GM23338 (cell line): ENCODE results near the gene VIL1. TPM values are rescaled to one million over a fixed set of nuclear protein-coding genes. Genes with fewer than 3 reads are reported as not detected.

Experiments used
- ATAC-seq: fragments of 200-7000 bp; cut with Tn5 transposase; 3 replicates; pipeline ENCODE4 v1.9.1; 2020
- DNase-seq: peaks from one replicate; pipeline ENCODE4 v3.0.0-alpha.2; 2015; ENCODE audit warnings: low spot score
- H2AFZ ChIP-seq: fragments of 200-600 bp; sonication (generic); 2 replicates; pipeline ENCODE4 v1.8.0; 2016; ENCODE audit warnings: antibody characterized with exemption, mild to moderate bottlenecking, moderate library complexity
- H3F3A ChIP-seq: fragments of 200-600 bp; sonication (generic); replicated peaks from 2 replicates; pipeline ENCODE4 v1.8.0; 2017; ENCODE audit warnings: antibody characterized with exemption, mixed run types, low read depth
- H3K27ac ChIP-seq: fragments of 200-600 bp; sonication (generic); 2 replicates; pipeline ENCODE4 v1.6.1; 2016; ENCODE audit warnings: low read depth
- H3K27me3 ChIP-seq: fragments of 200-600 bp; sonication (generic); 2 replicates; pipeline ENCODE4 v1.8.0; 2016; ENCODE audit warnings: mild to moderate bottlenecking, mixed run types, moderate library complexity; ENCODE audit not compliant: insufficient read depth
- H3K36me3 ChIP-seq: fragments of 200-600 bp; sonication (generic); 2 replicates; pipeline ENCODE4 v1.8.0; 2016; ENCODE audit warnings: mild to moderate bottlenecking; ENCODE audit not compliant: insufficient read depth
- H3K4me1 ChIP-seq: fragments of 200-600 bp; sonication (generic); 2 replicates; pipeline ENCODE4 v1.8.0; 2016; ENCODE audit warnings: mild to moderate bottlenecking, moderate library complexity; ENCODE audit not compliant: insufficient read depth
- H3K4me2 ChIP-seq: fragments of 200-600 bp; sonication (generic); 2 replicates; pipeline ENCODE4 v1.7.1; 2017; ENCODE audit warnings: mixed run types
- H3K4me3 ChIP-seq: fragments of 200-600 bp; sonication (generic); 2 replicates; pipeline ENCODE4 v1.6.1; 2016; ENCODE audit warnings: mixed run types
- H3K79me2 ChIP-seq: fragments of 200-600 bp; sonication (generic); replicated peaks from 2 replicates; pipeline ENCODE4 v1.8.0; 2017; ENCODE audit warnings: mild to moderate bottlenecking; ENCODE audit not compliant: insufficient read depth
- H3K9me2 ChIP-seq: fragments of 200-600 bp; sonication (generic); 2 replicates; pipeline ENCODE4 v1.8.0; 2017; ENCODE audit not compliant: insufficient read depth
- H4K20me1 ChIP-seq: fragments of 200-600 bp; sonication (generic); replicated peaks from 2 replicates; pipeline ENCODE4 v1.8.0; 2017; ENCODE audit warnings: mild to moderate bottlenecking; ENCODE audit not compliant: insufficient read depth
- H3K27ac Mint-ChIP-seq: 2 replicates; pipeline ENCODE4 v1.8.0; 2020; ENCODE audit warnings: inconsistent platforms, mild to moderate bottlenecking, moderate library complexity, mixed read lengths
- H3K27me3 Mint-ChIP-seq: 3 replicates; pipeline ENCODE4 v1.8.0; 2022; ENCODE audit warnings: low read depth, mild to moderate bottlenecking, moderate library complexity, mixed read lengths, inconsistent platforms; ENCODE audit not compliant: insufficient read depth, poor library complexity
- H3K36me3 Mint-ChIP-seq: 3 replicates; pipeline ENCODE4 v1.8.0; 2021; ENCODE audit warnings: low read depth, mild to moderate bottlenecking, inconsistent platforms, moderate library complexity, mixed read lengths
- H3K4me1 Mint-ChIP-seq: 3 replicates; pipeline ENCODE4 v1.8.0; 2020; ENCODE audit warnings: mild to moderate bottlenecking, inconsistent platforms, mixed read lengths
- H3K4me3 Mint-ChIP-seq: 3 replicates; pipeline ENCODE4 v1.8.0; 2021; ENCODE audit warnings: moderate library complexity, mild to moderate bottlenecking, inconsistent platforms, mixed read lengths
- H3K9me3 Mint-ChIP-seq: 3 replicates; pipeline ENCODE4 v1.8.0; 2020; ENCODE audit warnings: moderate library complexity, mild to moderate bottlenecking, inconsistent platforms, mixed read lengths
- CREB1 ChIP-seq: fragments of 250-450 bp; sonication (Bioruptor Pico); IDR thresholded peaks from 2 replicates; pipeline ENCODE4 v1.5.0; 2020; ENCODE audit warnings: low read depth, mild to moderate bottlenecking, moderate library complexity
- ETS1 ChIP-seq: IDR thresholded peaks from 2 replicates; pipeline ENCODE4 v1.6.1; 2016; ENCODE audit warnings: antibody characterized with exemption
- EZH2 ChIP-seq: fragments of 200-600 bp; sonication (generic); IDR thresholded peaks from one replicate; pipeline ENCODE4 v1.8.0; 2017; ENCODE audit warnings: antibody characterized with exemption, mild to moderate bottlenecking, low read depth; ENCODE audit not compliant: unreplicated experiment
- JUNB ChIP-seq: IDR thresholded peaks from one replicate; pipeline ENCODE4 v1.6.1; 2016; ENCODE audit warnings: antibody characterized with exemption; ENCODE audit not compliant: unreplicated experiment
- NANOG ChIP-seq: IDR thresholded peaks from 2 replicates; pipeline ENCODE4 v1.6.1; 2016; ENCODE audit warnings: antibody characterized with exemption, borderline replicate concordance
- POLR2AphosphoS5 ChIP-seq: IDR thresholded peaks from 2 replicates; pipeline ENCODE4 v1.6.1; 2016; ENCODE audit warnings: antibody characterized with exemption, low read depth
- REST ChIP-seq: IDR thresholded peaks from one replicate; pipeline ENCODE4 v1.6.1; 2018; ENCODE audit warnings: antibody characterized with exemption; ENCODE audit not compliant: unreplicated experiment
- STAT1 ChIP-seq: IDR thresholded peaks from one replicate; pipeline ENCODE4 v1.6.1; 2016; ENCODE audit warnings: antibody characterized with exemption; ENCODE audit not compliant: unreplicated experiment
- ZNF462 ChIP-seq: fragments of 250-450 bp; sonication (Bioruptor Pico); IDR thresholded peaks from 2 replicates; pipeline ENCODE4 v1.5.0; 2020; ENCODE audit warnings: mild to moderate bottlenecking, moderate library complexity
- polyA plus RNA-seq: library from polyadenylated mRNA; unstranded; fragments of >200 nt; fragmentation: Nextera tagmentation; extraction: Ambion mirVana; gene quantifications from 2 replicates; pipeline ENCODE4 v1.2.1, GENCODE V29; 2016
- total RNA-seq: library from RNA; depleted of rRNA; stranded (reverse); fragments of >200 nt; shearing (Covaris generic); gene quantifications from 2 replicates; pipeline ENCODE4 v1.2.3, GENCODE V29; 2014

Gene VIL1
- total and polyA plus RNA-seq, 2 experiments from 2014 or later, result 3.5 to 5.9 TPM

- no peak for TF ChIP-seq ZNF462 (CRISPR knock-in tag)
- TF ChIP-seq STAT1, result no peak
- TF ChIP-seq JUNB, result no peak
- TF ChIP-seq EZH2, result no peak
- no peak for TF ChIP-seq CREB1
- TF ChIP-seq ETS1, result no peak
Observed at GRCh38 chr2:218437969-218438368, 19.0 kb downstream of the VIL1 start (continued).

- H3K27ac ChIP-seq, result no peak overlapping the region
- no peaks in the 10 kb centered on the region for H3K79me2 ChIP-seq
- no peaks in the 10 kb centered on the region for H3K36me3 ChIP-seq
- no peaks in the 10 kb centered on the region for H3K27me3 ChIP-seq
- no peaks in the 10 kb centered on the region for H3K9me2 ChIP-seq
- H3K27ac Mint-ChIP-seq, result no peak overlapping the region
- H3K9me3 Mint-ChIP-seq, result no peaks in the 10 kb centered on the region
- H3K4me1 Mint-ChIP-seq, result no peaks in the 10 kb centered on the region
- DNase-seq, result no peak
- ATAC-seq, result no peak
- no peaks in the 10 kb centered on the region for H3K36me3 Mint-ChIP-seq
- H2AFZ ChIP-seq, result no peak overlapping the region
- H3K4me1 ChIP-seq, result no peaks in the 10 kb centered on the region
- no peak overlapping the region for H3K4me2 ChIP-seq
- no peaks in the 10 kb centered on the region for H4K20me1 ChIP-seq
- H3K27me3 Mint-ChIP-seq, result peaks cover 5% of the 10 kb centered on the region
- H3K4me3 ChIP-seq, result no peak overlapping the region
- H3F3A ChIP-seq, result no peaks in the 10 kb centered on the region
- no peak overlapping the region for H3K4me3 Mint-ChIP-seq
- no peak for TF ChIP-seq POLR2AphosphoS5
- TF ChIP-seq STAT1, result no peak
- no peak for TF ChIP-seq NANOG
- no peak for TF ChIP-seq REST
- no peak for TF ChIP-seq ETS1
Observed at GRCh38 chr2:218438596-218438995, 19.7 kb downstream of the VIL1 start.
